GM19193 (cell line): ENCODE data around the gene PARVB.

Source experiments
- POLR2A ChIP-seq: IDR thresholded peaks from 4 replicates; pipeline ENCODE4 v1.6.1; 2011; ENCODE audit not compliant: insufficient read depth, insufficient read length; ENCODE audit errors: extremely low read depth

Gene PARVB

GRCh38 chr22:44031158-44031952, 7.3 kb downstream of the PARVB start:
- no peak for TF ChIP-seq POLR2A

- TF ChIP-seq POLR2A = no peak
These were observed 8.1 kb downstream of the PARVB start for GRCh38 chr22:44032126-44032730.

- no peak for TF ChIP-seq POLR2A
These were observed 9.2 kb downstream of the PARVB start for GRCh38 chr22:44033287-44033686.

- TF ChIP-seq POLR2A = no peak
These were observed 9.6 kb downstream of the PARVB start for GRCh38 chr22:44033694-44034093.

- no peak for TF ChIP-seq POLR2A
These were observed 13.6 kb downstream of the PARVB start for GRCh38 chr22:44037519-44038375.

- TF ChIP-seq POLR2A = no peak
These were observed 15.6 kb downstream of the PARVB start for GRCh38 chr22:44039566-44040171.

- TF ChIP-seq POLR2A = no peak
These were observed 18.4 kb downstream of the PARVB start for GRCh38 chr22:44042249-44043218.

GRCh38 chr22:44045145-44045544, 21.0 kb downstream of the PARVB start:
- no peak for TF ChIP-seq POLR2A

GRCh38 chr22:44046485-44047141, 22.5 kb downstream of the PARVB start:
- no peak for TF ChIP-seq POLR2A

- peak; percentile 44 for TF ChIP-seq POLR2A
These were observed 23.8 kb downstream of the PARVB start for GRCh38 chr22:44047891-44048301.

GRCh38 chr22:44049486-44050231, 25.6 kb downstream of the PARVB start:
- no peak for TF ChIP-seq POLR2A

GRCh38 chr22:44050766-44051355, 26.8 kb downstream of the PARVB start:
- no peak for TF ChIP-seq POLR2A
